Measurements from ENCODE around the gene HOXA11.

HOXA11 gene

GRCh38 chr7:27179503-27180430, 5.3 kb downstream of the HOXA11 start:
- DNase-seq: no peak

- DNase-seq: no peak
Observed at GRCh38 chr7:27179030-27179429, 6.0 kb downstream of the HOXA11 start.

GRCh38 chr7:27178366-27178765, 6.7 kb downstream of the HOXA11 start:
- DNase-seq: no peak

- no peak for DNase-seq
Observed at GRCh38 chr7:27177795-27178320, 7.2 kb downstream of the HOXA11 start.

- no peak for DNase-seq
Observed at GRCh38 chr7:27176962-27177794, 7.9 kb downstream of the HOXA11 start.

GRCh38 chr7:27176524-27176845, 8.5 kb downstream of the HOXA11 start:
- DNase-seq: no peak

GRCh38 chr7:27175626-27176523, 9.2 kb downstream of the HOXA11 start:
- DNase-seq: no peak

GRCh38 chr7:27174874-27175625, 10.0 kb downstream of the HOXA11 start:
- no peak for DNase-seq

GRCh38 chr7:27173956-27174873, 10.8 kb downstream of the HOXA11 start, which contains the start of gene HOXA10:
TSS of gene HOXA10 (minus strand) at chr7:27174320. CDS start at chr7:27174306, 14 bp downstream.
- DNase-seq: no peak

- no peak for DNase-seq
Observed at GRCh38 chr7:27173511-27173955, 11.5 kb downstream of the HOXA11 start.

GRCh38 chr7:27172823-27173510, 12.1 kb downstream of the HOXA11 start:
- no peak for DNase-seq

GRCh38 chr7:27172315-27172774, 12.7 kb downstream of the HOXA11 start:
- DNase-seq: no peak

GRCh38 chr7:27171637-27172314, 13.3 kb downstream of the HOXA11 start:
- DNase-seq: no peak

GRCh38 chr7:27171325-27171636, 13.8 kb downstream of the HOXA11 start:
- no peak for DNase-seq

GRCh38 chr7:27170426-27171324, 14.4 kb downstream of the HOXA11 start:
- no peak for DNase-seq

GRCh38 chr7:27169658-27170425, 15.2 kb downstream of the HOXA11 start:
- no peak for DNase-seq

GRCh38 chr7:27168265-27168947, 16.6 kb downstream of the HOXA11 start:
- no peak for DNase-seq
